DND-41 (cell line): ENCODE measurements around the gene STARD13.

Experiments
- EZH2 ChIP-seq: IDR thresholded peaks from 3 replicates; pipeline ENCODE4 v1.6.1; 2012; ENCODE audit warnings: borderline replicate concordance, low read depth, mild to moderate bottlenecking, moderate library complexity, low read length, inconsistent platforms; ENCODE audit not compliant: severe bottlenecking
- TF ChIP-seq, protein P1 (sequence below): IDR thresholded peaks from 2 replicates; pipeline ENCODE4 v1.5.1; 2012; ENCODE audit warnings: borderline replicate concordance, low read length, moderate library complexity, mild to moderate bottlenecking; ENCODE audit not compliant: poor library complexity, severe bottlenecking; ENCODE audit errors: extremely low read depth

DNA sequence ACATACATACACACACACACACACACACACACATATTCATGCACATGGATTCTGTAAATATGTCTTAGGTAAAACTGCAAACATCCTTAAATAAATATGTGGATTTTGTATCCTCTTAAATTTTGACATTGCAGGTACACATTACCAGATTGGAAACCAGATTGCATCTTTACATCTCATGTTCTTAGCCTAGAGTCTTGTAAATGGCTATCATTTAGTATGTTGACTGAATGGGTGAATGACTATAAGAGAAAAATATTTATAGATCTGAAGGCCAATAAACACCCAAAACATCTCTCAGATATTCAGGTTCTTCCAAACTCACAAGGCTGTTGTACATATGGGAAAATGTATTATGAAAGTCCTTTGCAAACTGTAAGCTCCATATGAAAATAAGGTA, 104.3 kb downstream of the STARD13 start:
- TF ChIP-seq, protein P1, sequence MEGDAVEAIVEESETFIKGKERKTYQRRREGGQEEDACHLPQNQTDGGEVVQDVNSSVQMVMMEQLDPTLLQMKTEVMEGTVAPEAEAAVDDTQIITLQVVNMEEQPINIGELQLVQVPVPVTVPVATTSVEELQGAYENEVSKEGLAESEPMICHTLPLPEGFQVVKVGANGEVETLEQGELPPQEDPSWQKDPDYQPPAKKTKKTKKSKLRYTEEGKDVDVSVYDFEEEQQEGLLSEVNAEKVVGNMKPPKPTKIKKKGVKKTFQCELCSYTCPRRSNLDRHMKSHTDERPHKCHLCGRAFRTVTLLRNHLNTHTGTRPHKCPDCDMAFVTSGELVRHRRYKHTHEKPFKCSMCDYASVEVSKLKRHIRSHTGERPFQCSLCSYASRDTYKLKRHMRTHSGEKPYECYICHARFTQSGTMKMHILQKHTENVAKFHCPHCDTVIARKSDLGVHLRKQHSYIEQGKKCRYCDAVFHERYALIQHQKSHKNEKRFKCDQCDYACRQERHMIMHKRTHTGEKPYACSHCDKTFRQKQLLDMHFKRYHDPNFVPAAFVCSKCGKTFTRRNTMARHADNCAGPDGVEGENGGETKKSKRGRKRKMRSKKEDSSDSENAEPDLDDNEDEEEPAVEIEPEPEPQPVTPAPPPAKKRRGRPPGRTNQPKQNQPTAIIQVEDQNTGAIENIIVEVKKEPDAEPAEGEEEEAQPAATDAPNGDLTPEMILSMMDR: no peak
- no peak for TF ChIP-seq EZH2
